GM19372 (cell line): ENCODE measurements around the gene C10orf71.

Experiments
- ATAC-seq: cut with Tn5 transposase; IDR thresholded peaks from one replicate; pipeline ENCODE4 v1.9.1; 2021; ENCODE audit warnings: mild to moderate bottlenecking, low read depth, moderate library complexity; ENCODE audit not compliant: unreplicated experiment

The C10orf71 gene

GRCh38 chr10:49332768-49333167 is 33.8 kb downstream of the C10orf71 start:
- ATAC-seq = no peak

DNA sequence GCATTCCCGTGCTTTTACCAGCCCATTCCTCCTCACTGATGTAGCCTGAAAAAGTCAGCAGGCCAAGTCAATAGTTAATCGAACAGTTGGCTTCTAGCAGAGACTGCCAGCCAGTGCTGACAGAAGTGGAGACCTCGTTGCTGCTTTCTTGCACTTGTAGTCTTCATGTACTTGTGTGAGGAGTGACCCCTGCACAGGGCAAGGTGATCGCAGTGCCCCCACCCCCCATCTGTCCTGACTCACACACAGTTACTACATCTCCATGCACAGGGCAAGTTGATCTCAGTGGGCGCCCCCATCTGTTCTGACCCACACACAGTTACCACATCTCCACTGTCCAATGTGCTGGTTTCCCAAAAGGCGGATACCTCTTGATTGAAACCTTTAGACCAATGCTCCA is 34.2 kb downstream of the C10orf71 start:
- no peak for ATAC-seq

DNA sequence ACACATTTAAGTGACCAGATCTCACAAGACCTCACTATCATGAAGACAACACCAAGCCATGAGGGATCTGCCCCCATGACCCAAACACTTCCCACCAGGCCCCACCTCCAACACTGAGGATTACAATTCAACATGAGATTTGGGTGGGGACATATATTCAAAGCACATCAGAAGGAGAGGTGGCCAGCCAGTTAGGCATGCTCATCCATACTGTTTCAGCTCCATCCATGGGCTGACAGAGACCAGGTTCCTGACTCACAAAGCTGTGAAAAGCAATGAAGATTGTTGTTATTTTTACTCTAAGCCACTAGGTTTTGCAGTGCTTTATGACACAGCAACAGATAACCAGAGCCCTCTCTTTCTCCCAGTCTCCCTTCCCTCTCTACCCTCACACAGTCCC is 36.0 kb downstream of the C10orf71 start:
- ATAC-seq = no peak

DNA sequence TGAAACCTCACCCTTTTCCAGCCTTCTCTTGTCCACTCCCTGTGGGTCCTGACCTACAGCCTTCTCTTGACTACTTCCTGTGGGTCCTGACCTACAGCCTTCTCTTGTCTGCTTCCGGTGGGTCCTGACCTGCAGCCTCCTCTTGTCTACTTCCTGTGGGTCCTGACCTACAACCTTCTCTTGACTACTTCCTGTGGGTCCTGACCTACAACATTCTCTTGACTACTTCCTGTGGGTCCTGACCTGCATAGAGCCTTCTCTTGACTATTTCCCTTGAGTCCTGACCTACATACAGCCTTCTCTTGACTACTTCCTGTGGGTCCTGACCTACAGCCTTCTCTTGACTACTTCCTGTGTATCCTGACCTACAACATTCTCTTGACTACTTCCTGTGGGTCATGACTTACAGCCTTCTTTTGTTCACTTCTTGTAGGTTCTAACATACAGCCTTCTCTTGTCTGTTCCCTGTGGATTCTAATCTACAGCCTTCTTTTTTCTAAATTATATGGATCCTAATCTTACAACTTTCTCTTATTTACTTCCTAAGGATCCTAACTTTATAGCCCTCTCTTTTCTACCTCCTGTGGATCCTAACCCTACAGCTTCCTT is 36.5 kb downstream of the C10orf71 start:
- no peak for ATAC-seq

DNA sequence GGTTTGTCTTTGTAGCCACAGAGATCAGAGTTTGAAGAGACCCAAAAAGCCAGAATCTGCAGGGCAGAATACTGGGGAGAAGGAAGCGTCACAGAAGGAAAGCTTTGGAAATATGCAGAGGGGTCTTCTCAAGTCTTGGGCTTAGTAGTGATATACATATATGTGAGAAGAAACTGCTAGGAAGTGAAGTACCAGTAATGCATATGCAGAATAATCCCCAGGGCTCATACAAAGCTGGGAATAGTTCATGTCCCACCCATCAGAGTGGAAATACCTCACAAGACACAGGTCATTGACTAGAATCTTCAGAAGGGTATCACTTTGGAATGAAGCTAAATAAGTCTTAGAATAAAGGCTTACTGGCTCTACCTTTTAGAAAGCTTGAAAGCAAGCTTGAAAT is 39.6 kb downstream of the C10orf71 start:
- no peak for ATAC-seq

DNA sequence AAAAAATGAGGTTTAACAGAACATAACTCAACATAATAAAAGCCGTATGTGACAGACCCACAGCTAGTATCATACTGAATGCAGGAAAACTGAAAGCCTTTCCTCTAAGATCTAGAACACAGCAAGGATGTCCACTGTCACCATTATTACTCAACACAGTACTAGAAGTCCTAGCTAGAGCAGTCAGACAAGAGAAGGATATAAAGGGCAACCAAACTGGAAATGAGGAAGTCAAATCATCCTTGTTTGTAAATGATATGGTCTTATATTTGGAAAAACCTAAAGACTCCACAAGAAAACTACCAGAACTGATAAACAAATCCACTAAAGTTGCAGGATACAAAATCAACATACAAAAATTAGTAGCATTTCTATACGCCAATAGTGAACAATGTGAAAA is 45.9 kb downstream of the C10orf71 start:
- ATAC-seq = no peak

GRCh38 chr10:49347342-49347741 is 48.4 kb downstream of the C10orf71 start:
- no peak for ATAC-seq

DNA sequence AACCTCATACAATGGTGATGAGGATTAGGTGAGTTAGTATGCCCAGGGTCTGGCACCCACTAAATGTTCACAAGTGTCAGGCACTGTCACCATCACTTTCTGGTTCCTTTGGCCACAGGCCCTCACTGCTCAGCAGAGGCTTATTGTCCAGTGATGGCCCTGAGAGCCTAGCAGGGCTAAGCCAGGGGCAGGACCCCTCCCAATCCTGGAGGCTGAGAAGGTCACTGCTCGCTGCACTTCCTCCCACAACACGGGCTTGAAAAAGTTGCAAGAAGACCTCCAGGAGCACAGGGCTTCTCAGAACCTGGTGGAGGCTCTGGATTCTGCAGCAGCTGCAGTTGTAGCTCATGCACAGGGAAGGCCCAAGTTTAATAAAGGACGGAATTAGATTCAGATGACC is 48.9 kb downstream of the C10orf71 start:
- ATAC-seq = no peak

- no peak for ATAC-seq
Observed at GRCh38 chr10:49348593-49348992, 49.6 kb downstream of the C10orf71 start.

DNA sequence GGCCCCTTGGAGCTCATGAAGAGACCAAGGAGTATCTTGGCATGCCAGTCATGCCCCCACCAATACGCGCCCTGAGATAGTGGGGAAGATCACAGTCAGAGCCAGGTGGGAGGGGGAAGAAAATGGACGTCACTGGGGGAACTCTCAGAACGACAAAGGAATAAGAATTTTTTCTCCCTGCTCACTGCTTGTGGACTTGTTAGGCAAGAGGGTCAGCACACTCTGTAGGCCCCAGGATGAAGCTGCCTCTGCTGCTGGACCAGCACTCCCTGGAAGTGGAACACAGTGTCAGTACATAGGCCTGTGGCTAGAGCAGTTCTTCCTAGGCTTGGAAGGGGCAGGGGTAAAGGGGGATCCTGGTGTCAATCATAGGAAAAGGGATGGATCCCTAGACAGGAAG is 50.4 kb downstream of the C10orf71 start:
- ATAC-seq = no peak

DNA sequence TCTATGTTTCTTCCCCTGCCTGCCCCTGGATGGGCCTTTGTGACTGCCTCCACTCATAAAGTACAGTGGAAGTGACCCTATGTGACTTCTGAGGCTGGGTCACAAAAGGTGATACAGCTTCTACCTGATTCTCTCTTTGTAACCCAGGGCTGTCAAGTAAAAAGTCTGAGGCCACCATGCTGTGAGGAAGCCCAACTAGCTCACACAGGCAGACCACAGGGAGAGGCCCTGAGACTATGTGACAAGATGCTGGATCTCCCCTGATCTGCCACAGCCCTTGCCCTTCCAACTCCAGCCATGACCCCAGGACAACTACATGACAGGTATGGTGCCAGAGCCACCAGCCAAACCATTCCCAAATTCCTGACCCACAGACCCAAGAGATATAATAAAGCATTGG is 51.2 kb downstream of the C10orf71 start:
- no peak for ATAC-seq

DNA sequence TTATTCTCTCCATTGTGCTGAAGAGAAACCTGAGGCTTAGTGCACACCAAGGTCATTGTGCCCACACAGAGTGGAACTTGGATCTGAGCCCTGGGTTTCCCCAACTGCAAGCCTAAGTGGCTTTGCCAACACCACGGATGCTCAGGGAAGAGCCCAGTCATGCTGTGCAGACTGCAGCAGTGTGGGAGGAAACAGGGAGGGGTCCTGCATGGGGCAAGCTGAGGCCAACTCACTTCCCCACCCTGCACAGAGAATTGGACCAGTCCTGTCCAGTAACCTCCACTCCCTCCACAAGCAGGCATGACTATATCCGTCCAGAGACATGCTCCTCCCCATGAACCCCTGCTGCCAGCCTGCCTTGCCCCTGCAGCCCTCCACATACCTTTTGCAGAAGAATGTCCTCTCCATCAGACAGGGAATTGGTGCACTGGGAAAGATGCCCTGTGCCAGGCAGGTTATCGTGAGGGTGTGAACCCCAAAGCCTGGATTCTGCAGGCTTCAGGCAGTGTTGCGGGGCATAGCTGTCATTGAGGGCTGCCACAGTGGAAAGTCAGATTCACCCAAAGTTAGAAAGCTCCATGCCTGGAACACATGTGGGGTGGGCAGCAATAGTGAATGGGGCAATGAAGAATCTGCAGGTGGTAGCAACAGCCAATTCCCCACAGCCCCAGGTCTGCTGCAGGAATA is 52.0 kb downstream of the C10orf71 start:
- ATAC-seq = no peak

- no peak for ATAC-seq
Observed at GRCh38 chr10:49351669-49352068, 52.7 kb downstream of the C10orf71 start.

DNA sequence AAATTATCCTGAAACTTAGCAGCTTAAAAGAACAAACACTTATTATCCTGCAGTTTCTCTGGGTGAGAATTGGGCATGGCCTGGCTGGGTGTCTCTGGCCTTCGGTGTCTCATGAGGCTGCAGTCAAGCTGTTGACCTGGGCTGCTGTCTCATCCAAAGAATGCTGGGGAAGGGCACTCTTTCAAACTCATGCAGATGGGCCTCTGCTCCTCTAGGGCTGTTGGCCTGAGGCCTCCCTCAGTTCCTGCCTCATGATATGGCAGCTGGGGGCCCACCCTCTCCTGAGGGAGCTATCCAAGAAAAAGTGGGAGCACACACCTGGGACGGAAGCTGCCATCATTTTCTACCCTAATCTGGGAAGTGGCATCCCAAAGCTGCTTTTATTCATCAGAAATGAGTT is 53.4 kb downstream of the C10orf71 start:
- ATAC-seq = no peak

DNA sequence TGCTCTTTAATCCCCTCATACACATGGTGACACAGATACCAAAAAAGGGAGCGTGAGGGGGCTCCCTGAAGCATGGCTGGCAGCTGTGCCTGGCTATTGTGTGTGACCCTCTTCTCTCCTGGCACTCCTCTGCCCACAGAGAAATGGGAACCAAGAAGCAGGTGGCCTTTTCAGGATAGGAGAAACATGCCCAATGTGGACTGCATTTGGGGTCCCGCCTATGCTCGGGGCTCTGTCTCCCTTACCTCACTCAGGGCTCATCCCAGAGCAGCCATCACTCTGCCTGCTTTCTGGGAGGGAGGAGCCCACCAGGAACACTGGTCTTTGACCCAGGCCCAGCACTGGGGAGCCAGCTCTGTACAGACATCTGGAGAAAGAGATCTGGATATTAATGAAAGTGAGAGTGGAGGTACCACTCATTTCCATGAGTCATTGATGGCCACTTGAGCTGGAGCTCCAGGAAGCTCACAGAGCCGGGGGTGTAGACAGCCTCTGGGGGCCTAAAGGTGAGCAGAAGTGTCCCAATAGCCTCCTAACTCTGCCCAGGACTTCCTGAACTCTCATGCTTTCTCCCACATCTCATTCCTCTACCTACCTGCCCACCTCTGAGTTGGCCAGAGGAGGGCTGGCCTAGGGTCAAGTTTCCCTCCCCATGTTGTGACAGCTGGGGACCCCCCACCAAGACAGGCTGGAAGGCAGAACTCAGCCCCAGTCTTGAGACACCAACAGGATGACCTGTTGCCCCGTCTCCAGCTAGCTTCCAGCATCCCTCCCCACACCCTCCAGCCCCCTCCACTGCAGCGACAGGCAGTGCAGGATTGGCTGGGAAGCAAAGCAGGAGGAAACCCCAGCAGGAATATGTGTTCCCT is 54.3 kb downstream of the C10orf71 start:
- no peak for ATAC-seq

- no peak for ATAC-seq
Observed at GRCh38 chr10:49353895-49354566, 55.1 kb downstream of the C10orf71 start.

GRCh38 chr10:49354593-49354992 is 55.6 kb downstream of the C10orf71 start:
- no peak for ATAC-seq

- ATAC-seq = no peak
Observed at GRCh38 chr10:49355221-49355620, 56.3 kb downstream of the C10orf71 start.

GRCh38 chr10:49356181-49356580 is 57.2 kb downstream of the C10orf71 start:
- ATAC-seq = no peak

DNA sequence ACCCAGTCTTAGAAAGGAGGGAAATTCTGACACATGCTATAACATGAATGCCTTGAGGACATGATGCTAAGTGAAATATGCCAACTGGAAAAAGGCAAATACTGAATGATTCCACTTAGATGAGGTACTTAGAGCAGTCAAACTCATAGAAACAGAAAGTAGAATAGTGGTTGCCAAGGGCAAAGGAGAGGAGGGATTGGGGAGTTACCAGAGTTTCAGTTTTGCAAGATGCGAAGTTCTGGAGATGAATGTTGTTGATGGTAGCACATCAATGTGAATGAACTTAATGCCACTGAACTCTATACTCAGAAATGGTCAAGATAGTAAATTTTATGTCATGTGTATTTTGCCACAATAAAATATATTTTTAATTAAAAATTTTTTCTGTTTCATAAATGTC is 58.0 kb downstream of the C10orf71 start:
- ATAC-seq = no peak

- ATAC-seq = no peak
Observed at GRCh38 chr10:49357910-49358309, 58.9 kb downstream of the C10orf71 start.
